K562 (cell line): ENCODE data around the gene DVL2. TPM values are rescaled to one million over a fixed set of nuclear protein-coding genes. Genes with fewer than 3 reads are reported as not detected.
A peak's percentile ranks its signal among the peaks of the same experiment; 100 is the strongest.

Experiments used
- ARID1B ChIP-seq: fragments of 450-650 bp; IDR thresholded peaks from 2 replicates; pipeline ENCODE4 v1.6.1; 2016; ENCODE audit warnings: antibody characterized with exemption, mild to moderate bottlenecking, inconsistent platforms
- BHLHE40 ChIP-seq: IDR thresholded peaks from 2 replicates; pipeline ENCODE4 v1.6.1; 2011; ENCODE audit warnings: low read length, improper control_type of control experiment
- HDAC3 ChIP-seq: fragments of 450-650 bp; IDR thresholded peaks from 2 replicates; pipeline ENCODE4 v1.6.1; 2018; ENCODE audit warnings: borderline replicate concordance, mild to moderate bottlenecking, moderate library complexity; ENCODE audit not compliant: partially characterized antibody
- KDM5B ChIP-seq: fragments of 200-600 bp; sonication (generic); IDR thresholded peaks from 2 replicates; pipeline ENCODE4 v1.6.1; 2012; ENCODE audit warnings: low read depth, mild to moderate bottlenecking, moderate library complexity, low read length, control low read depth, inconsistent platforms; ENCODE audit not compliant: insufficient replicate concordance
- KLF13 ChIP-seq: fragments of 450-650 bp; IDR thresholded peaks from 2 replicates; pipeline ENCODE4 v1.6.1; 2016; ENCODE audit warnings: missing genetic modification characterization, low read depth, mild to moderate bottlenecking, missing compliant biosample characterization, moderate library complexity, borderline replicate concordance
- MAZ ChIP-seq, 2 experiments: fragments of 450-650 bp in 1 of 2; sonication (generic) in 1 of 2; formaldehyde crosslinking; IDR thresholded peaks in 1 of 2; conservative IDR thresholded peaks in 1 of 2; 2 replicates each; pipeline versions ENCODE4 v1.4.0 to v1.5.0; 2020; ENCODE audit warnings: mild to moderate bottlenecking in 1 of 2, missing genetic modification reagents in 1 of 2
- MXI1 ChIP-seq: IDR thresholded peaks from 2 replicates; pipeline ENCODE4 v1.6.1; 2011; ENCODE audit warnings: low read depth, mild to moderate bottlenecking, improper control_type of control experiment, low read length
- NFATC3 ChIP-seq: fragments of 450-650 bp; IDR thresholded peaks from 2 replicates; pipeline ENCODE4 v1.6.1; 2017; ENCODE audit warnings: mild to moderate bottlenecking
- NR3C1 ChIP-seq: sonication (generic); formaldehyde crosslinking; IDR thresholded peaks from 2 replicates; pipeline ENCODE4 v1.8.1; 2022; ENCODE audit warnings: missing genetic modification reagents
- POLR2A ChIP-seq: fragments of 450-650 bp; conservative IDR thresholded peaks from 2 replicates; pipeline ENCODE4 v1.6.1; 2016
- SPI1 ChIP-seq: IDR thresholded peaks from 2 replicates; pipeline ENCODE4 v1.6.1; 2011; ENCODE audit warnings: low read depth, low read length, control low read depth, borderline replicate concordance
- TBP ChIP-seq: optimal IDR thresholded peaks from 2 replicates; pipeline ENCODE3; 2011; ENCODE audit warnings: low read depth, low read length, improper control_type of control experiment
- XRCC5 ChIP-seq: fragments of 200-400 bp; formaldehyde crosslinking; IDR thresholded peaks from 2 replicates; pipeline ENCODE4 v1.6.1; 2017; ENCODE audit warnings: low read depth, mild to moderate bottlenecking, low read length
- ZFX ChIP-seq: sonication (generic); formaldehyde crosslinking; IDR thresholded peaks from 2 replicates; pipeline ENCODE4 v1.8.0; 2022; ENCODE audit warnings: mild to moderate bottlenecking, missing genetic modification reagents, moderate library complexity
- polyA plus RNA-seq, 8 experiments: library from polyadenylated mRNA; depleted of rRNA in 4 of 8; stranded (reverse) in 5 of 8; unstranded in 3 of 8; fragments of >200 nt; fragmentation: Nextera tagmentation in 2 of 8; fragmentation: Illumina TruSeq in 1 of 8; extraction: Ambion mirVana in 2 of 8; extraction: Trizol in 1 of 8; gene quantifications; 2 replicates each; pipeline versions ENCODE4 v1.2.1 to v1.2.3, GENCODE V29; 2011 to 2014; ENCODE audit warnings: inconsistent platforms in 1 of 8, missing spikeins in 1 of 8
- total RNA-seq, 7 experiments: library from RNA; depleted of rRNA in 6 of 7; stranded (reverse); fragments of >200 nt in 6 of 7; fragmentation: Illumina TruSeq in 2 of 7; extraction: Trizol in 2 of 7; gene quantifications; 2 replicates each; pipeline versions ENCODE4 v1.2.1 to v1.2.3, GENCODE V29; 2011 to 2021; ENCODE audit warnings: low replicate concordance in 1 of 7
- TF ChIP-seq, protein P1 (sequence below): fragments of 450-650 bp; IDR thresholded peaks from 2 replicates; pipeline ENCODE4 v1.6.1; 2016
- TF ChIP-seq, protein P2 (sequence below), 2 experiments: fragments of 450-650 bp in 1 of 2; sonication (generic) in 1 of 2; formaldehyde crosslinking in 1 of 2; IDR thresholded peaks; 2 replicates each; pipeline versions ENCODE4 v1.7.1 to v1.9.0; 2016 to 2022; ENCODE audit warnings: inconsistent platforms in 1 of 2, mild to moderate bottlenecking in 1 of 2, missing genetic modification reagents in 1 of 2

DVL2 gene
- total and polyA plus RNA-seq, 9 of the 15 experiments (the other 6 are each of a cell fraction or from before 2014, with no cell fraction given) = 1.3 to 49.5 (median 24.3) TPM

GRCh38 chr17:7241783-7242716 is 7.7 kb upstream of the DVL2 start, which contains the start of gene GABARAP (continued):
- TF ChIP-seq MAZ (CRISPR knock-in tag; conservative IDR thresholded peaks at IDR 0.05 in 1 of 2, IDR thresholded peaks at IDR 0.05 in 1 of 2) (peak; percentile 35 to 59; a peak in 3 of 4 replicates), HDAC3 (peak; percentile 100), KDM5B (peak; percentile 21), NFATC3 (no peak), MXI1 (0 out of 2 replicates have a peak, but pooled peaks have one; percentile 3), ARID1B (peak; percentile 25; the same call in 1 of the 2 replicates), TBP (peak; percentile 47), POLR2A (0 out of 2 replicates have a peak, but pooled peaks have one; percentile 10), SPI1 (peak; percentile 91), ZFX (CRISPR knock-in tag) (peak; percentile 64), KLF13 (tag) (0 out of 2 replicates have a peak, but pooled peaks have one; percentile 28), XRCC5 (no peak), BHLHE40 (0 out of 2 replicates have a peak, but pooled peaks have one; percentile 8), NR3C1 (CRISPR knock-in tag) (no peak)
- TF ChIP-seq, protein P1, sequence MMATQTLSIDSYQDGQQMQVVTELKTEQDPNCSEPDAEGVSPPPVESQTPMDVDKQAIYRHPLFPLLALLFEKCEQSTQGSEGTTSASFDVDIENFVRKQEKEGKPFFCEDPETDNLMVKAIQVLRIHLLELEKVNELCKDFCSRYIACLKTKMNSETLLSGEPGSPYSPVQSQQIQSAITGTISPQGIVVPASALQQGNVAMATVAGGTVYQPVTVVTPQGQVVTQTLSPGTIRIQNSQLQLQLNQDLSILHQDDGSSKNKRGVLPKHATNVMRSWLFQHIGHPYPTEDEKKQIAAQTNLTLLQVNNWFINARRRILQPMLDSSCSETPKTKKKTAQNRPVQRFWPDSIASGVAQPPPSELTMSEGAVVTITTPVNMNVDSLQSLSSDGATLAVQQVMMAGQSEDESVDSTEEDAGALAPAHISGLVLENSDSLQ = 0 out of 2 replicates have a peak, but pooled peaks have one; percentile 2
- TF ChIP-seq, protein P2, sequence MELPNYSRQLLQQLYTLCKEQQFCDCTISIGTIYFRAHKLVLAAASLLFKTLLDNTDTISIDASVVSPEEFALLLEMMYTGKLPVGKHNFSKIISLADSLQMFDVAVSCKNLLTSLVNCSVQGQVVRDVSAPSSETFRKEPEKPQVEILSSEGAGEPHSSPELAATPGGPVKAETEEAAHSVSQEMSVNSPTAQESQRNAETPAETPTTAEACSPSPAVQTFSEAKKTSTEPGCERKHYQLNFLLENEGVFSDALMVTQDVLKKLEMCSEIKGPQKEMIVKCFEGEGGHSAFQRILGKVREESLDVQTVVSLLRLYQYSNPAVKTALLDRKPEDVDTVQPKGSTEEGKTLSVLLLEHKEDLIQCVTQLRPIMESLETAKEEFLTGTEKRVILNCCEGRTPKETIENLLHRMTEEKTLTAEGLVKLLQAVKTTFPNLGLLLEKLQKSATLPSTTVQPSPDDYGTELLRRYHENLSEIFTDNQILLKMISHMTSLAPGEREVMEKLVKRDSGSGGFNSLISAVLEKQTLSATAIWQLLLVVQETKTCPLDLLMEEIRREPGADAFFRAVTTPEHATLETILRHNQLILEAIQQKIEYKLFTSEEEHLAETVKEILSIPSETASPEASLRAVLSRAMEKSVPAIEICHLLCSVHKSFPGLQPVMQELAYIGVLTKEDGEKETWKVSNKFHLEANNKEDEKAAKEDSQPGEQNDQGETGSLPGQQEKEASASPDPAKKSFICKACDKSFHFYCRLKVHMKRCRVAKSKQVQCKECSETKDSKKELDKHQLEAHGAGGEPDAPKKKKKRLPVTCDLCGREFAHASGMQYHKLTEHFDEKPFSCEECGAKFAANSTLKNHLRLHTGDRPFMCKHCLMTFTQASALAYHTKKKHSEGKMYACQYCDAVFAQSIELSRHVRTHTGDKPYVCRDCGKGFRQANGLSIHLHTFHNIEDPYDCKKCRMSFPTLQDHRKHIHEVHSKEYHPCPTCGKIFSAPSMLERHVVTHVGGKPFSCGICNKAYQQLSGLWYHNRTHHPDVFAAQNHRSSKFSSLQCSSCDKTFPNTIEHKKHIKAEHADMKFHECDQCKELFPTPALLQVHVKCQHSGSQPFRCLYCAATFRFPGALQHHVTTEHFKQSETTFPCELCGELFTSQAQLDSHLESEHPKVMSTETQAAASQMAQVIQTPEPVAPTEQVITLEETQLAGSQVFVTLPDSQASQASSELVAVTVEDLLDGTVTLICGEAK (IDR thresholded peaks at IDR 0.05) = 0 out of 2 replicates have a peak, but pooled peaks have one; percentile 17
- TF ChIP-seq, protein P2 (CRISPR knock-in tag; IDR thresholded peaks at IDR 0.05) = no peak
